CD4-positive, alpha-beta T cell treated with Interleukin-4 for 4 hours (primary cell): Measurements from ENCODE around the gene NEAT1.
"Not testable (repeated sequence)": the region's sequence is repeated elsewhere in the genome, so short reads cannot be mapped to it uniquely, and the experiment has no call there.

Experiments
- DNase-seq: peaks from one replicate; pipeline ENCODE4 v3.0.0-alpha.2; 2020

NEAT1 gene

DNA sequence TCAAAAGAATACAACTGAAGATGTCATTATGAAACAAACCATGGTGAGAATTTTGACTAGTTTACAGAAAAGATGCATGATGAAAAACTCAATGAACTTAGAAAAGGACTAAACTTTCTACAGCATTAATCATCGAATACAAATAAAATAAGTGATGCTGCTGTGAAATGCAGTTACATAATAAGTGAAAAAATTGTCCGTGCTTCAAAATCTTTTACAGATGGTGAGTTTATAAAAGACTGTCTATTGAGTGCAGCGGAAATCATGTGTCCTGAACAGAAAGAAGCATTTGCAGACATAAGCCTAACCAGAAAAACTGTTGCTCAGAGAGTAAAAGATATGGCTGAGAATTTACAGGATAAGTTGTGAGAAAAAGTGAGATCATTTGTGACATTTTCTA, 33.8 kb downstream of the NEAT1 start:
- DNase-seq, result no peak

DNA sequence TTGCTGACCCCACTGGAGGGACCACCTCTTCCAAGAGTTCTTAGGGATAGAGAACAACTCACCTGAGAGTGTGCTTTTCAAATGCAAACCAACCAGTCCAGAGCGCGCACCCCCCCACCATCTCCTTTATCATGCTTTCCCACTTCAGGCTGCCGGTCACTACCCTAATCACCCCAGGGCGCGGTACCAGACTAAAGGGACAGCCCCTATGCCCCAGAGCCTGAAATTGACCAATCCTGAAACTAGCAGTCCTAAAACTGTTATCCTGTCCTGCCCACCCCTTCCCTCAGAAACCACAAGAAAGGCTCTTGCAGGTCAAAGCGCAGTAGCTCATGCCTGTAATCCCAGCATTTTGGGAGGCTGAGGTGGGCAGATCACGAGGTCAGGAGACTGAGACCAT, 37.0 kb downstream of the NEAT1 start:
- no peak for DNase-seq

DNA sequence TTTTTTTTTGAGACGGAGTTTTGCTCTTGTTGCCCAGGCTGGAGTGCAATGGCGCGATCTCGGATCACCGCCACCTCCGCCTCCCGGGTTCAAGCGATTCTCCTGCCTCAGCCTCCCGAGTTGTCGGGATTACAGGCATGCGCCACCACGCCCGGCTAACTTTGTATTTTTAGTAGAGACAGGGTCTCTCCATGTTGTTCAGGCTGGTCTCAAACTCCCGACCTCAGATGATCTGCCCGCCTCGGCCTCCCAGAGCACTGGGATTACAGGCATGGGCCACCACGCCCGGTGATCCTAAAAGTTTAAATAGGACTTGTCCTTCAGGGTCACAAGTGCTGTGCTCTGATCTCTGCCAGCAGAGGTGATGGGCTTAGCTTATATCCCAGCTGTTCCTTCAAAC, 42.9 kb downstream of the NEAT1 start:
- not testable (repeated sequence) for DNase-seq

DNA sequence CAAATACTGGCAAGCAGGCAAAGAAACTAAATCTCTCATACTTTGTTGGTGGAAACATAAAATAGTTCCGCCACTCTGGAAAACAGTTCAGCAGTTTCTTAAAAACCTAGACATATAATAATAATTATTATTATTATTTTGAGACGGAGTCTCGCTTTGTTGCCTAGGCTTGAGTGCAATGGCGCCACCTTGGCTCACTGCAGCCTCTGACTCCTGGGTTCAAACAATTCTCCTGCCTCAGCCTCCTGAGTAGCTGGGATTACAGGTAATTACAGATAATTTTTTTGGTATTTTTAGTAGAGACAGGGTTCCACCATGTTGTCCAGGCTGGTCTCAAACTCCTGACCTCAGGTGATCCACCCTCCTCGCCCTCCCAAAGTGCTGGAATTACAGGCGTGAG, 44.7 kb downstream of the NEAT1 start:
- DNase-seq, result not testable (repeated sequence)

DNA sequence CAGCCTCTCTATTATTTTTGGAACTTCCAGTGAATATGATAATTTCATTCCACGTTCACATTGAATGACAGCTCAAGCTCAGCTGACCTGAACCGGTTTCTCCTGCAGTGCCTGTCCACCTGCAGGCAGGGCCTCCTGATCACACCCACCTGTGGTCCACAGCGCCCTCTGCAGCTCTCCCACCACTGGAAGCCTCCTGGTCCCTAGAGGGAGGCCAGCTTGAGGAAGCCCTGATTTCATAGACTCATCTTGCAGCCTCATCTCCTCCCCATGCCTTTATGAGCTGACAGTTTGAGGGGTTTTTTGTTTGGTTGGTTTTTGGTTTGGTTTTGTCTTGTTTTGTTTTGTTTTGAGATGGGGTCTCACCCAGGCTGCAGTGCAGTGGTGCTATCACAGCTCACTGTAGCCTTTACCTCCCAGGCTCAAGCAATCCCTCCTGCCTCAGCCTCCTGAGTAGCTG, 46.3 kb downstream of the NEAT1 start:
- peak; percentile 67 for DNase-seq

DNA sequence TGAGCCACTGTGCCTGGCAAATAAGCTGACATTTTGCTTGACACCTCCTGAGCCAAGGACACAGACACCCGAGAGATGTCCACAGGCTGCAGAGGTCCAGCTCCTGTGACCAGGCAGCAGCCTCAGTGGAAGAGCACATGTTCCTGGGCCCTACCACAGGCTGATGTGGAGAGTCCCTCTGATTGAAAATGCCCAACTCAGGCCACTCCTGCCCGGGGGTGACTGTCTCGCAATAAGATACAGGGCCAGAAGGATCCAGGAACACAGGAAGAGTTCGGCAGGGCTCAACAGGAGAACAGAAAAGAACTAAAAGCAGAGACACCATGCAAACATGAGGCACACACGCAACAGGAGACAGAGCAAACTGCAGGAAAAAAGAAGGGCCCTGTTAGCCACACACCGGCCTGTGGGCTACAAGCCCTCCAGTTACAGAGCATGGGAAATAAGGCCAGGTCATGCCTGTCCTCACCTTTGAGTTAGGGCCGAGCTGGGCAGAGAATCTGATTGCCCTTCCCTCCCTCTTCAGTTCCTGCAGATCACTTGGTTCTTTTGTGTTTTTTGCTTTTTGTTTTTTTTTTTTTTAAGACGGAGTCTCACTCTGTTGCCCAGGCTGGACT, 47.9 kb downstream of the NEAT1 start:
- no peak for DNase-seq

DNA sequence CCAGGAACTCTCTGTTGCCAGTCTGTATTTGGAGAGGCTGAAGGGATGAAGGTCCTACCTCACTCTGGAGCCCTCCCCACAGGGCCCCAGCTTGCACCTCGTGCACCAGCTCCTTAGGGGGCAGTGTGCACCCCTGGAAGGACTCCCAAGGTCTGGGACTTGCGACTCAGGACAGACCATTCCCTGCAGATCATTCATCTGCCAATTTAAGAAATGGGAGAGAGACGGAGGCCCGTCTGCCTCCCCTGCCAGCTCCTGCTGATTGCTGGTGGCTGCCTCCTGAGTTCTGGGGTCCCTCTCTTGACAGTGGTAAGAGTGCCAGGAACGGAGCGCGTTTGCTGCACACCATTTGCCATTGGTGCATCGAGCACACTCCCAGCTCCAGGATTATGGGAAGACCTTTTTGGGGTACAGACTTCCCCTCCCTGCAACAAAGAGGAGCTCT, 48.9 kb downstream of the NEAT1 start:
- no peak for DNase-seq

DNA sequence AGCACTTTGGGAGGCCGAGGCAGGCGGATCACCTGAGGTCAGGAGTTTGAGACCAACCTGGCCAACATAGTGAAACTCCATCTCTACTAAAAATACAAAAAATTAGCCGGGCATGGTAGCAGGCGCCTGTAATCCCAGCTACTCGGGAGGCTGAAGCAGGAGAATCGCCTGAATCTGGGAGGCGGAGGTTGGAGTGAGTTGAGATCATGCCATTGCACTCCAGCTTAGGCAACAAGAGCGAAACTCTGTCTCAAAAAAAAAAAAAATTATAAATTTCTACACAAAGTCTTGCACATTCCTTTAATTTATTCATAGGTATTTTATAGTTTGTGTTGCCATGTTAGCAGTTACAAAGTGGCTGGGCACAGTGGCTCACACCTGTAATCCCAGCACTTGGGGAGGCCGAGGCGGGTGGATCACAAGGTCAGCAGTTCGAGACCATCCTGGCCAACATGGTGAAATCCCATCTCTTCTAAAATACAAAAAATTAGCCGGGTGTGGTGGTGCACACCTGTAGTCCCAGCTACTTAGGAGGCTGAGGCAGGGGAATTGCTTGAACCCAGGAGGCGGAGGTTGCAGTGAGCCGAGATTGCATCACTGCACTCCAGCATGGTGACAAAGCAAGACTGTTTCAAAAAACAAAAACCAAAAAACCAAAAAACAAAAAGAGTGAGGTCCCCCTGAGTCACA, 50.1 kb downstream of the NEAT1 start:
- not testable (repeated sequence) for DNase-seq

DNA sequence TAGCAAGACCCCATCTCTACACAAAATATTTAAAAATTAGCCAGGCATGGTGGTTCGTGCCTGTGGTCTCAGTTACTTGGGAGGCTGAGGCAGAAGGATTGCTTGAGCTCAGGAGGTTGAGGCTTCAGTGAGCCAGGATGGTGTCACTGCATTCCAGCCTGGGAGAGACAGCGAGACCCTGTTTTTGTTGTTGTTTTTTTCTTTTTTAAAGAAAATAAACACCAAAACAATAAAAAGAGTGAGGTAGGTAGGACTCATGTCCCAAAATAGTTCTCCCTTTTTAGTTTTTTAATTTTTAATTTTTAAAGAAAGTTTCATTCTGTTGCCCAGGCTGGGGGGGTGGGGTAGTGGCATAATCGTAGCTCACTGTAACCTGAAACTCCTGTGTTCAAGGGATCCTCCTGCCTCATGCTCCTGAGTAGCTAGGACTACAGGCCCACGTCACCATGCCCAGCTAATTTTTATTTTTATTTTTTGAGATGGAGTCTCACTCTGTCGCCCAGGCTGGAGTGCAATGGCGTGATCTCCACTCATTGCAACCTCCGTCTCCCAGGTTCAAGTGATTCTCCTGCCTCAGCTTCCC, 50.8 kb downstream of the NEAT1 start:
- DNase-seq, result no peak

DNA sequence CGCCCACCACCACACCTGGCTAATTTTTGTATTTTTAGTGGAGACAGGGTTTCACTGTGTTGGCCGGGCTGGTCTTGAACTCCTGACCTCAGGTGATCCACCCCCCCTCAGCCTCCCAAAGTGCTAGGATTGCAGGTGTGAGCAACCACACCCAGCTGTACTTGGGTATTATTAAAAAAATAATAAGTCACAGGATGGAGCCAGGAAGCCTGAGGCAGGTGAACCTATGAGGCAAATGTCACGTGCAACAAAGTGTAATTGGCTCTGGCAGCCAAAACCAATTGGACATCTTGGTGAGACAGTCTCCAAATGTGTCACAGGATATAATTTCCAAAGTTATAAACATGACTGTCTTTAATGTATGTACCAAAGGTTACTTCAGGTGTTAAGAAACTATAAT, 52.3 kb downstream of the NEAT1 start:
- no peak for DNase-seq

DNA sequence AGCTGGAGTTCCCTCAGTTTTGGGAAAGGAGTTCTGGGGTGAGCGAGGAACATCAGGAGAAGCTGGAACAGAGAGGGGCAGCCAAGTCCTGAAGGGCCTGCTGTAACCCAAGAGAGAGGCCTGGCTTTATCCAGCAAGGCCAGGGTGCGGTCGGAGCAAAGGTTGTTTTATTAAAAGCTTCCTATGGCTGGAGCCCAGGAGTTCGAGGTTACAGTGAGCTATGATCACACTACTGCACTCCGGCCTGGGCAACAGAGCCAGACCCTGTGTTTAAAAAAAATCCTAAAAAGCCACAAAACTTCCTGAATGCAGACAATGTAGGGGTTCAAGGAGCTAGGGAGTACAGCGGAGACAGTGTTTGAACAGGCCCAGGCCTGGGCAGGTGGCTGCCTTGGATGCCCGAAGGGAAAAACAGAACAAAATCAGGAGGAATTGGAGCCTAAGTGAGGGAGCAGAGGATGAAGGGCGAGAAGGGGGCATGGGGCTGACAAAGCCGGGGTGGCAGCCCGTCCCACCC, 54.1 kb downstream of the NEAT1 start:
- no peak for DNase-seq

DNA sequence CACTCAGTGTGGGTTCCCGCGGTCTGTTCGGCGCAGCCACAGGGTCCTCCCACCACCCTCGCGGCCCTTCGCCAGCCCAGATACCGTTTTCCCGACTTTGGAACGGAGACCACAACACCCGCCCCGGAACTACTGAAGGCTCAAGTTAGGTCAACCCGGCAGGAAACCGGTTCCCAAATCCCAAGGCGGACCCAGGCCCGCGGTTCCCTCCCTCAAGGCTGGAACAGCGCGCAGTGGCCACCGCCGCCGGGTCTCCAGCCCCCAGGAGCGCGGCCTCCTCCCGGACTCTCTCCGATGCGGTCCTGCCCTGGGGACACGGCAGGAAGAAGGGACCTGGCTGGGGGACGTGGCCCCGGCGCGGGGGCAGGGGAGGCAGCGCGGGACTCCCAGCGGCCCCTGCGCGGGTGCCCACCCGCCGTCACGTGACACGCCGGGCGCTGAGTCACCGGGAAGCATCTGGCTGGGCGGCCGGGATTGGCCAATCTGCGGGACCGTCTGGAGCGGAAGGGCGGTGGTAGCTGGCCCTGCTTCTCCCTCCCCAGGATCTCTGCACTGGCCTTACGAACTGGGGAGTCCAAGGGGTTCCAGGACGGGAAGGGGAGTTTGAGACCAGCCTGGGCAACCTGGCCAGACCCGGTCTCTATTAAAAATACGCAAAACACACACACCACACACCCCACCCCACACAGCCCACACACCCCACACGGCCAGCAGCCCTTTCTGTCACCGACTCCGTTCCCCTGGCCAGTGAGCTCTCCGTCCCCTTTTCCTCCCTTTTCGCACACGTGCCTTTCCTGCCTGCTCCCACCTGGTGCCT, 54.8 kb downstream of the NEAT1 start:
- peak; percentile 91 for DNase-seq

DNA sequence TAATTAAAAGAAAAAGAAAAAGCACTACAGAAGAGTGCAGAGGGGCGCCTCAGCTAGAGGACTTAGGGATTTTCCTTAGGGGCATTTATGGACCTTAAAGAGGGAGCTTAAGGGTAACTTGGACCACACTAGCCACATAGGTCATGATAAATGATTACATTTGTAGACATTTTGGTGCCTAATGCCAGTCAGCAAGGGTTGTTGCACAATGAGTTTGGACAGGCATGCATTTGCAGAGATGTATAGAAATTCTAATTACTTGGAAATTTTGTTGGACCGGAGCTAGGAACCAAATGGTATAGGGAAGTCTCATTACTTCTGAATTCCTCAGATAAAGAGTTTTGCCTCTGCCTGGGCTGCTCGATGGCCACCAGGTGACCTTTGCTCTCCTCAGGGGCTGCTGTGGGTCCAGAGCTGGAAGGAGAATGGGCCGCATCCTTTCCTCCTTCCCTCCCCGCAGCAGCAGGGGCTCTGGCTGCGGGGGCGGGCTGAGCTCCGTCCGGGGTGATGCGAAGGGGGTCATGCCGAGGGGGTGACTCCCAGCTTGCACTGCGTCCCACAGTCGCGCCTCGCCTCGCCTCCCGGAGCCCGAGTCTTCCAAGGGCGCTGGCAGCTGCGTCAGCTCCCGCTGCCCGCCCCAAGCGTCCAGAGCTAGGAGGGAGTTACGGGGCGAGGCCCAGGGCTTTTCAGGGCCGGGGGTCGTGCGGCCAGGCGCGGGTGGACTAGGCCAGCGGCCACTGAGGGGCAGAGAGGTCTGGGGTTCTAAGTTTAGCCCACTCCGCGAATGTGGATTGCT, 56.0 kb downstream of the NEAT1 start:
- DNase-seq, result no peak

DNA sequence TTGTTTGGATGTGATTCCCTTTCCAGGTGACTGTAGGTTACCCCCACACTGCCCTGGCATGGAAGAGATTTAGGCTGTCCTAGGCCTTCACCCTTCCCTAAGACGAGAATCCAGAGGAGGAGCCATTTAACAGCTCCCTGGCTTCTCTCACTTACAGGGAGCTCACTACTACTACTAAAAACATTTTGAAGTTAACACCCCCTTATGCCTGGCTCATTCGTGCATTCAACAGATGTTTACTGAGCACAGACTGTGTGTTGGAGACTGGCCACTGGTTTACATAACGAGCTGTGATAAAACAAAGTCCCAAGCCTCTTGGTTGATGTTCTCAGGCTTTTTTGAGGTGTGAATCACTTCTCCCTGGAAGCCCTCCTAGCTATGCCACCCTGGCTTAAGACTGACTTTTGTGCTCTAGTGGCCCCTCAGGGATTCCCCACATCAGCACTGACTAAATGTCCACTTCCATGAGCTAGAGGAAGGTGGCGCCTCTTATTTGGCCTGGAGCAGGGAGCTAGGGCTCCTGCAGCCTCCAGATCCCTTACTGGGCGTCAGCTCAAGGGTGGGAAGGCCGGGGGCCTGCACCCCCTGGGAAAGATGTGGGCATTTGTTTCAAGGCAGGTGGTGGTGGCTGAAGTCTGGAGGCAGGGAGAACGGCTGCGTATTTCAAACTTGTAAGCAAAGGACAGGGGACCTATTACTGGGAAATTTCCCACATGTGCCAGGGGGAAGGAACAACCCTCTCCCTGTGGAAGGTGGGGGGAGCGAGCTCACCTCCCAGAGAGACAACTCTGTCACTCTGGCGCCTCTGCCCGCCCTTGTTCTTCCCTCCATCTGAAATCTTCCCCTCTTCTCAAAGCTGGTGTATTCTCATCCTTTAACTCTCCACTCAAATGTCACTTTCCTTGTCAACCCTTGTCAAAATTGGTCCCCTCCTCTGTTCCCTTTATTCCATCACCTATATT, 56.9 kb downstream of the NEAT1 start:
- DNase-seq, result no peak

DNA sequence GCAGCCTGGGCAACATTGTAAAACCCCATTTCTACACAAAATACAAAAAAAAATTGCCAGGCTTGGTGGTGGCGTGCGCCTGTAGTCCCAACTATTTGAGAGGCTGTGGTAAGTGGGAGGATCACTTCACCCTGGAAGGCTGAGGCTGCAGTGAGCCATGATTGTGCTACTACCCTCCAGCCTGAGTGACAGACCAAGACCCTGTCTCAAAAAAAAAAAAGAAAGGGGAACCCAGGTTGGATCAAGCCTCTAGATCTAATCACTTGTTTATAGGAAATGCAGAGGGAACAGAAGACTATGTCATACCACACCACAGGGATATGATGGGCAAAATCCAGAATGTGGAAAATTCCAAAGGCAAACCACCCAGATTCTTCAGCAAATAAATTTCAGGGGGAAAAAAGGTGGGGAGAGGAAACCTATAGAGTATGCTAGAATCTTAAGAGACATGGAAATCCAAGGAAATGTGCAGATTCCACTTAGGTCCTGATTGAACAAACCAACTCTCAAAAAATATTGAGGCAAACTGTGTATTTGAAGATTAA, 59.8 kb downstream of the NEAT1 start:
- DNase-seq, result no peak

DNA sequence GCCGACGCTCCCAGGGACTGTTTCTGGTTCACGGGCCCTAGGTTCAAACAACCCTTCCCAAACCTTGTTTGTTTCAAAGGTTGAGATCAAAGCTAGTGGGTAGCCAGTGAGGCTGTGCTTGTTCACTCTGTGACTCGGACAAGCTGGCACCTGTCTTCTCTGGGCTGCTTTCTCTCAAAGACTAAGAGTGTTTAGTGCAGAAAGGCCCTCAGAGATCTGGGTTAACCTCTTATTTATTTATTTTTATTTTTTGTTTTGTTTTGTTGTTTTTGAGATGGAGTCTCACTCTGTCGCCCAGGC, 63.3 kb downstream of the NEAT1 start:
- DNase-seq, result no peak

DNA sequence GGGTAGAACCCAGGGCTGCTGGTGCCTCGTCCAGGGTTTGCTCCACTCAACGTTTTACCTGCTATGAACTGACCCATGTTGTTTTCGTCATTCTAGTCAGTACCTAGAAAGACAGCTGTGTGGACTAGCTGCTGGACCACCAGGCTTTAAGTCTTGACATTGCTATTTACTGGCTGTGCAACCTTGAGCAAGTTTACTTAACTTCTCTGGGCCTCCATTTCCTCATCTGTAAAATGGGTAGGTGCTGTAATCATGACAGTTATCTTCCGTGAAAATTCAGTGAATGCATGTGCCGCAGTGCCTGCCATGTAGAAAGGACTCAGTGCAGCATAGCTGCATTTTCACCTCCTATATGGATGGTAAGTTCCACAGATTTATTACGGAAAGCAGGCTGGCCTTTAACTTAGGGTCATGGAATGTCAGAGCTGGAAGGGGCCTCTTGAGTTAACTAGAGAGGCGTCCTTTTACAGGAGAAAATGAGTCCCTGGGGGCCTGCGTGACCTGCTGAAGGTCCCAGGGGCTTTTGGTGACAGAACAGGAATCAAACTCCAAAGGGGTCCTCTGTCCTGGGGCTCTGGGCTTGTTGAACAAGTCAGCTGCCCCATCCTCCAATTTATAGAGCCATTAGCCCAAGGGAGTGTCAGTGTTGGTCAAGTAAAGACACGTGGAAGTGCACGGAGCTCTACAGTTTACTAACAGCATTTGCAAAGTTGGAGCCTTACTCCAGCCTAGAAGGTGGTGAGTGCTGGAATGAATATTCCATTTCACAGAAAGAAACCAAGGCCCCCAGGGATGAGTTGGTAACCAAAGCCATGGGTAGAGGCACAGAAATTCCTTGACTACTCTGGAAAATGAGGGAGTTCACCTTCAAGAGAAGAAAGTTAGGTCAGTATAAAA, 64.2 kb downstream of the NEAT1 start:
- no peak for DNase-seq

DNA sequence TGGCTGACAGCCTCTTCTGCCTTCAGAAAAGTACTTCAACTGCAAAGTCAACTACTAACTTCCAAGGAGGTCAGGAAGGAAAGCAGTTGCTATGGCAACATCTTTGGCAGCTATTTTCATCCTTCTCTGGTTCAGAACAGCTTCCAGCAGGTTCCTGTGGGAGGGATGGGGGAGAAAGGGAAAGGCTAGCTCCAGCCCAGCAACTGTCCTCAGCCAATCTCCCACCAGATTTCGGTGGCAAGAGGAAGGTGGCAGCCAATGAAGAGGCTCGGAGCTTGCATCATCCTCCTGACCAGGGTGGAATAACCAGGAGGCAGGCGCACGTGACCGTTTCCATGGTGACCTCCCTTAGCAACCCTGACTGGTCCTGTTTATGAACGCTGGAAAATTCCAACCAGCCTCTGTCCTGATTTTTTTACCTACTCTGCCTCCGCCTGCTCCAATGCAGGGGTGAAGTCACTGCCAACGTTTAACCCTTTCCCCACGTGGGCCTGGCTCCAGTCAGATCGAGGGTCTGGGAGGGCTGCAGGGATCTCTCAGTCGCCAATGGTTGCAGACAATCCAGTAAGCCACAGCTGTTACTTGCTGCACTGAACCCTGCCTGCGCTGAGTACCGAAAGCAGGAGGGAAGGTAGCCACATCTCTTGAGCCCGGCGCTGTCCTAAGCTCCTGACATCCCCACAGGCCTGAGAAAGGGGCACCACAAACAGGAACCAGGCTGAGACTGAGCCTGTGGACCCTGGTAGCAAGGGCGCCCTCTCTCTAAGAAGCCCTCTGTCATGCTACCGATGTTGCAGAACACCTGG, 65.1 kb downstream of the NEAT1 start:
- no peak for DNase-seq
